NOMO-1 treated with dmso at 0.1 percent for 144 hours (cell line): Measurements from ENCODE around the gene PRKCB.
"Not testable (repeated sequence)": the region's sequence is repeated elsewhere in the genome, so short reads cannot be mapped to it uniquely, and the experiment has no call there.

ENCODE experiments used
- DNase-seq: peaks from one replicate; lab custom pipeline; 2025; ENCODE audit not compliant: unreplicated experiment; lab: John Stamatoyannopoulos, UW

PRKCB gene

DNA sequence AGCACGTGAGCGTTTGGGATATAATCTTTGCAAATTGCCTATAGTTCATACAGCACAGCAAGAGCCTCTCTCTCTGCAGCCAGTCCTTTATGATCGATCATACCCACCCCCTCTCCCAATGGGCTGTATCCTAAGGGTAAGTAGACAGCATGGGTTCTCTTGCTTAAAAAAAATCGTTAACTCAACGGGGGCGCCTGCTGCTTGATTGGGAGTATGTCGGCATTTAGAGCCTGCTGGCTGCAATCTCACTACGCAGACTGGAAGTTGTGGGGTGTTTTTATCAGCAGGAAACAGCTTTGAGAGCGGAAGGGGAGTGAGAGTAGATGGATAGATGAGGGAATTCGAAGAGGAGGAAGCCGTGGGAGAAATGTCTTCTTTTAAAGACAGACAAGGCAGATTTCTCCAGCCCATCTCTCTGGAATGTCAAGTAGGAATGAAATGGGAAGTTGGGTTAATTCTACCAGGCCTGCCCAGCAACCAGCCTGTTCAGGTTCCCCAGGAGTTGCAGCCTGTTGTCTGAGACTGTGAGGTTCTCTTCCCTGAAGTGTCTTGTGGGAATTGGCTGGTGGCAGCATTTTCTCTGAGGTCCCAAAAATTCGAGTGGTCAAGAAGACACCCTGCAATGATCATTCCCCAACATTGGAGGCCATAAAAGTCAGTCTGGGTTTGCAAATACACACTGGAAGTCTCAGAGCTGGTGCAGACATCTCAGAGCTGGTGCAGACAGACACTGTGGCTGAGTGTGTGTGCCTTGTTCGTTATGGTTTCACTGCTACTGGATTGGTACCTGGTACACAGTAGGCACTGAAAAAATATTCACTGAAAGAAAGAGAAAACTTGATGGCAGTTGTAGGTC, 65.6 kb downstream of the PRKCB start:
- no peak for DNase-seq

DNA sequence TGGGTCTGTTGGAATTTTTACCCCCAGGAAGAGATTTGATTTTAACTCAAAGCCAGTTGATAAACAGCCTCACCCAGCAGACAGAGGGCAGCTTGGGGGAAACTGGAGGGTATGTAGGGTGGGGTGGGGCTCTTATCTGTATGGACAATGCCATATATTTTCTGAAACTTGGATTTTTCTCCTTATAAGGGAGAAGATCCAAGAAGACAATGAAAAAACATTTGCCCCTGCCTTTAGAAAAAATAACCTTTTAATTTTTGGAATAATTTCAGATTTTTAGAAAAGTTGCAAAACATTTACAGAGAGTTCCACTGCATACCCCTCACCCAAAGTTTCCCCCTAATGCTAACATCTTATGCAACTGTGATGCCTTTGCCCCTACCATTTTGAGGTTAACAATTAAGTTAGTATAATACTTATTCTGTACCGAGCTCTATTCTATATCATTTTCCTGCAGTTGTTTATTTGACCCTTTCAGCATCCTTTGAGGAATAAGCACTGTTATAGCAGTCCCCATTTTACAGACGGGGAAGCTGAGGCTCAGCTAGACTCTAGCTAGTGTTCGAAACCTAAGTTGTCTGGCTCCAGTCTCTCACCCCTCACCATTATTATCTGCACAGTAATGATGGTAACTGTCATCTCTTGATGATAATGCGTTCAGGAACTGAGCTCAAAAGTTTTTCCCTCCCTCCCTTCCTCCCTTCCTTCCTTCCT, 66.4 kb downstream of the PRKCB start:
- no peak for DNase-seq

DNA sequence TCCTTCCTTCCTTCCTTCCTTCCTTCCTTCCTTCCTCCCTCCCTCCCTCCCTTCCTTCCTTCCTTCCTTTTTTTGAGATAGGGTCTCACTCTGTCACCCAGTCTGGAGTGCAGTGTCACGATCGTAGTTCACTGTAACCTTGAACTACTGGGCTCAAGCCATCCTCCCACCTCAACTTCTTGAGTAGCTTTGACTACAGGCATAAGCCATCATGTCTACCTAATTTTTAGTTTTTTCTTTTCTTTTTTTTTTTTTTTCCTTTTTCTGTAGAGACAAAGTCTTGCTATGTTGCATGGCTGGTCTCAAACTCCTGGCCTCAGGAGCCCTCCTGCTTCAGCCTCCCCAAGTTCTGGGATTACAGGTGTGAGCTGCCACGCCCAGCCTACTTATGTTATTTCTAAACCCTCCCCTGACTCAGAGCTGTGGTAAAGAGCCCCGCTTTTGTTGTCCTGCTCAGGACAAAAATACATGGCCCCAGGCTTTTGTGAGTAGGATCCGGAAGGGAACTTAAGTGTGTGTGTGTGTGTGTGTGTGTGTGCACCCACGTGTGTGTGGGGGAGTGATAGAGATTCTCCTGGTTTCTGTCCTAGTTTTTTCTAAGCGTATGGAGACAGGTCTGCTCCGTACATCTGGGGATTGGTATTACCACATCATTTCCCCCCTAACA, 67.1 kb downstream of the PRKCB start:
- no peak for DNase-seq

DNA sequence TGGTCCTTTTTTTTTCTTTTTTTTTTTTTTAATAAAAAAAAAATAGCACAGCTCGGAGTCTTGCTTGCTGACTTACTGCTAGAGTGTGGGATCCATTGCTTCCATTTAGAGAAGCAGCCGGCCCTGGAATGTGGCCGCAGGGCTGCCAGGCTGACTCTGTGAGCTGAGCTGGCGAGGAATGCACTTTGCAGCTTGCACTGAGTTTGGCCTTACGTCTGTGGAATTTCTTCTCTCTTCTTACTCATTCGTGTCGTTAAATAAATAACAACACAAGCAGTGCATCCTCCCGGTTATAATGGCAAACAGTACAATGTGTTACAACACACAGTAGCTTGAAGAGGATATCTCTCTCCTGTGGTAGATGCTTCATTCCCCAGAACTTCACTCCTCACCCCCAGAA, 69.2 kb downstream of the PRKCB start:
- no peak for DNase-seq

DNA sequence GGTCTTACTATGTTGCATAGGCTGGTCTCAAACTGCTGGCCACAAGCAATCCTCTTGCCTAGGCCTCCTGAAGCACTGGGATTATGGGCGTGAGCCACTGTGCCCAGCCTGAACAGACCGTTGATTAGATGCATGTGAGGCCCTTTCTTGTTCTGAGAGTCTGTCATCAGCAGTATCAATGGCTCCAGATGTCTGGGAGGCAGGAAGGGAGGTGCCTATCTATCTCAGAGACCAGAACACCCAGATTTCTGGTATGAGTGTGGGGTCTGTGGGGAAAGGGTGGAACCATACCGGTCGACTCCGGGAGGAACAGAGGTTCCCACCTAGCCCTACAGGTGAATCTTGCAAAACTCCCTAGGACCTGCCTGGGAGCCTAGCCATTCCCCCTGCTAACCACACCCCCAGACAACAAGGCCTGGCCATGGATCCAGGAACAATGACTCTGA, 71.7 kb downstream of the PRKCB start:
- no peak for DNase-seq

DNA sequence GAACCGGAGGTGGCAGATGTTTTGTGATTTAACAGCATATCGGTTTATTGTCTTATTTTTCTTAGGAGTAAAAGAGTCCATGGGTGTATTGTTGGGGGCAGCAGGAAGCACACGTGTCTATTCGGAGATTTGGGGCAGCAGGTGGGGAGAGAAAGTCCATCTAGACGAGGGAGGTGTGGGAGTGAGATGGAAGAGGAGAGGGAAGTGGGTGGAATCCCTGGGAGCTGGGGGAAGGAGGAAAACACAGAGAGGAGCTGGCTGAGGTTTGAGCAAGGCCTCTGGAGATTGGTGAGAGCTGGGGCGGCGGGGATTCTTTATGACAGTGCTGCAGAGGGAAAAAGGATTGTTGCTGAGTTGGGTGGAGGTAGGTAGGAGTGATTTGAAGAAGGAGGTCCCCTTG, 72.1 kb downstream of the PRKCB start:
- no peak for DNase-seq

DNA sequence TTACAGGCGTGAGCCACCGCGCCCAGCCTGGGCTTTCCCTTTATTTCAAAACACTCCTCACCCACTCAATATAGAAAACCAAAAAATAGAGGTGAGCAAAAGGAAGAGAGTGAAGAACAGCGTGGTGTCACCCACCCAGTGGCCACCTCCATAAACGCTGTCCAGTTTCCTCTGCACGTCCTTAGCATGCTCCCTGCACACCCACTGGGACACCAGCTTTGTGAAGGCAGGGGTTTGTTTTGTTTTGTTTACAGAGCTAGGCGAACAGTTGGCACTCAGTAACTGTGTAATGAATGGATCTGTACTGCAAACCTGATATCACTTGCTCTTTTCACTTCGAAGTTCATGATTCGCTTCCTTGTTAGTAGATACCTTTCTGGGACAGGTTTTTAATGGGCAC, 73.0 kb downstream of the PRKCB start:
- DNase-seq, result no peak

DNA sequence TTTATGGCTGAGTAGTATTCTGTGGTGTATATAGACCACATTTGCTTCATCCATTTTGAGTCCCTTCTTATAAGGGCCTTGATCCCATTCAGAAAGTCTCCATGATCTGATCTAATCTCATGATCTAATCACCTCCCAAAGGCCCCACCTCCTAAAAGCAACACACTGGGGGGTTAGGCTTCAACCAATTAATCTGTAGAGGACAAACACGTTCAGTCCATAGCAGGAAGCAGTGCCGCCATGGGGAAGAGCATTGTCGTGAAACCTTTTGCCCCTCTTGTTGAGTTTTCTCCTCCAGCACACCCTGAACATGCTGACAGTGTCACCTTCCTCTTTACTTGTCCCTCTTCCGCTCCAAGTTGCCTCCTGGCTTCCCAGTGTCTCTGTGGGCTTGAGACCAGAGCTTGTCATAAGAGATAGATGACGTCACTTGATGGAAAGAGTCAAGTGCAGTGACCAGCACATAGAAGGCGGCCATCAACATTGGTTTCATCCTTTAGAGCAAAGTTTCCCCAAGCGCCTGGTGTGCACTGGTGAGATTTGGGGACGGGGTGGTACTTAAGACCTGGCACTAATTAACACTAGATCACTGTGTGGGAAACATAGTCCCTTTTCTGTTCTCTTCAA, 74.1 kb downstream of the PRKCB start:
- DNase-seq, result no peak

DNA sequence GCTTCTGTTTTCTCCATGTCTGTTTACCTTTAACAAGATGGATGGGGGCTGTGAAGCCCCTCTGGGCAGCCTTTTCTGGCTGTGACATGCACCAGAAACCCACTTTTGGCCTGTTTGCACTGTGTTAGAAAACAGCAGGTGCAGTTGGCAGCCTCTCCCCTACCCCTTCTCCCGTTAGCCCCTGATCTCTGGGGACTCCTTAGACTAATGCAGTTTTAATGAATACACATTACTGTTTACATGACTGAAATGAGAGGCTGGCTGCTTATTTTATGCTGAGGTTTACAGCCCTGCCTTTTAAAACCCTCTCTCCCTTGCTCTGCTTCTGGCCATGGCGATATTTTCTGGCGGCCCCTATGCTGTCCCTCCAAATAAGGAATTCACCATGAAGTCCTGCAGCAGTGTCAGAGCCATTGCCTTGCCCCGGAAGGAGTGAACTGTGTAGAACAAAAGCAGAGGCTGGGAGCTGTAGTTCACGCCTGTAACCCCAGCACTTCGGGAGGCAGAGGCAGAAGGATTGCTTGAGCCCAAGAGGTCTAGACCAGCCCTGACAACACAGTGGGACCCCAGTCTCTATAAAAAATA, 79.3 kb downstream of the PRKCB start:
- no peak for DNase-seq

DNA sequence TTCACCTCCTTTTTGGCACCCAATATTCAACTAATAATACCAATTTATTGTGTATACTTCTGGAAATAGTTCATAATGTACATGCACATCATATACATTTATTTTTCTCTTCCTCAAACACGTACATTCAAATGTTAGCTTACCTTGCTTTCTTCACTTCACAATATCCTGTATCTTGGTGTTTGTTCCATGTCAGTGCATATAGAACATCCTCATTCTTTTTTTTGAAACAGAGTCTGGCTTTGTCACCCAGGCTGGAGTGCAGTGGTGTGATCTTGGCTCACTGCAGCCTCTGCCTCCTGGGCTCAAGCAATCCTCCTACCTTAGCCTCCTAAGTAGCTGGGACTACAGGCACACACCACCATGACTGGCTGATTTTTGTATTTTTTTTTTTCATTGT, 80.8 kb downstream of the PRKCB start:
- DNase-seq, result not testable (repeated sequence)

DNA sequence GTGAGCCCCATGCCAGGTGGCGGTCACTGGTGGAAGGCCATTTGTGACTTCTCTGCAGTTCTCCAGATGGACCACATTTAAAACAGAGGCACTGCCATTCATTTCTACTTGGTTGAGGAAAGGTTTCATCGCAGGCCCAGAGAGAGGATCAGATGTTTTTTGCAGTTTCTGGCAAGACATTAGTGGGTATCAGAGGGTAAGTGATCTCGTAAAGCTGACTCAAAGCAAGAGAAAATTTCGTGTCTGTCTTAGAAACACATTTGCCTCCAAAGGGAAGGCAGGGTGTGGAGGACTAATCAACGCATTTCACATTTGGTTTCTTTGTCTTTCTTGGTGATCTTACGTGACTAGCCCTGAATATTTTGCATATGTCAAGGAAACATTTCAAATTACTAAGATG, 81.8 kb downstream of the PRKCB start:
- no peak for DNase-seq

DNA sequence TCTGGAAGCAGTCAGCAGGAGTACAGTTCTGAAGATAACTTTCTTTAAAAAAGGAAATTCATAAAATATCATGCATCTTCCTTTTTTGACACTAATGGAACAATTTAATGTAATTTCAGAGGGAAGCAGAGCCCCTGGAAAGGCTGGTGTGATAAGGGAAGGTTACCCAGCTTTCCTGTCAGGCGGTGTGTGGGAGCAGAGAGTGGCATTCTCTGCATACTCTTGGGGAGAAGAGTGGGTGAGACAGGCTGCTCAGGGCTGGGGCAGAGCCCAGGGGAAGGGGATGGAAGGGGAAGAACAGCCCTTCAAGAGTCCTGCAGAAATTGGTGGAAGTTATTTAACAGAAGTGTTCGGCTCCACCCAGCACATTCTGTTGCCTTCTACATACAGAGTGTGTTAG, 84.7 kb downstream of the PRKCB start:
- DNase-seq, result no peak

DNA sequence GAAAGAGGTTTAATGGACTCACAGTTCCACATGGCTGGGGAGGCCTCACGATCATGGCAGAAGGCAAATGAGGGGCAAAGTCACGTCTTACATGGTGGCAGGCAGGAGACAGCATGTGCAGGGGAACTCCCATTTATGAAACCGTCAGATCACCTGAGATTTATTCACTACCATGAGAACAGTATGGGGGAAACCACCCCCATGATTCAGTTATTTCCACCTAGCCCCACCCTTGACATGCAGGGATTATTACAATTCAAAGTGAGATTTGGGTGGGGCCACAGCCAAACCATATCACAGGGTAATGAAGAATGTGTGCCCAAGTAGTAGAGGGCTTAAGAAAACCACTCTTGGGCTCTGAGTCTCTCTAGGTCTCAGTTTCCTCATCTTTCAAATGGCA, 85.1 kb downstream of the PRKCB start:
- DNase-seq, result no peak

DNA sequence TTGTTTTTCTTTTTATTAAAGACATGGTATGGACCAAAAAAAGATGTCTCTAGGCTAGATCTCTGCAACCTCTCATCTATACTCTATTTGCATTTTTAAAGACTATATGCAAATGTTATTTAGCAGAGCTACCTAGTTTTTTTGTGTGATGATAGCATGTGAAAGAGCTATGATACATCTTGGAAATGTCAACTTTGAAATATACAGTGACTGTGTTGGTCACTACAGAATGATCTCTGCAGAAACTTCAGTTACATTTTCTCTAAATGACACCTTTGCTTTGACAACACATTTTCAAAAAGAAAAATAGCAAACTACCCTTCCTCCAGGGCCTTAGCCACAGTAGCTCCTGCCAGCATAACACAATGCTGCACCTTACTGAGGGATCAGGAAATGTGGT, 86.6 kb downstream of the PRKCB start:
- no peak for DNase-seq

DNA sequence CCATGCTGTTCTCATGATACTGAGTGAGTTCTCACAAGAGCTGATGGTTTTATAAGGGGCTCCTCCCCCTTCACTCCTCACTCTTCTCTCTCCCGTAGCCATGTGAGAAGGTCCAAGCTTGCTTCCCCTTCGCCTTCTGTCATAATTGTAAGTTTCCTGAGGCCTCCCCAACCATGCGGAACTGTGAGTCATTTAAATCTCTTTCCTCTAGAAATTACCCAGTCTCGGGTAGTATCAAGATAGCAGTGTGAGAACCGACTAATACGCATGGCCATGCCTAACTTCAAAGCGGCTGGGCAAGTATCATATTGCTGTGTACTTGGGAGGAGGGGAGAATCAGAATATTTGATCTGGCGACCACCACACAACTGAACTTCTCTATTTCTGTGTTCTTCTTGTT, 88.3 kb downstream of the PRKCB start:
- peak; percentile 53 for DNase-seq

DNA sequence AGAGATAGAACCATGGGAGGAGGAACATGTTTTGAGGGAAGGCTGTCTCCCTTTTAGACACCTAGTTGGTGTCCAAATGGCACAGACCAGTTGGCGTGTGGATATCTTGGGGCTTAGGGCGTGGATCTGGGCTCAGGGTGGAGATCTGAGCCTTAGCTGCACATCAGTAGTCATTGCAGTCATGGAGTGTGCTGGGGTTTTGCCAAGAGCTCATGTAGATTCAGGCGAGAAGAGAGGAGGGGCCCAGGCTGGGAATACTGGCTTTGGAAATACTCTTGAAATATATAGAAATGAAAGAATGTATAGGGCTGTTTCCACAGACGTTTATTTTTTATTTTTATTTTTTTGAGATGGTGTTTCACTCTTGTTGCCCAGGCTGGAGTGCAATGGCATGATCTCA, 92.0 kb downstream of the PRKCB start:
- DNase-seq, result no peak

DNA sequence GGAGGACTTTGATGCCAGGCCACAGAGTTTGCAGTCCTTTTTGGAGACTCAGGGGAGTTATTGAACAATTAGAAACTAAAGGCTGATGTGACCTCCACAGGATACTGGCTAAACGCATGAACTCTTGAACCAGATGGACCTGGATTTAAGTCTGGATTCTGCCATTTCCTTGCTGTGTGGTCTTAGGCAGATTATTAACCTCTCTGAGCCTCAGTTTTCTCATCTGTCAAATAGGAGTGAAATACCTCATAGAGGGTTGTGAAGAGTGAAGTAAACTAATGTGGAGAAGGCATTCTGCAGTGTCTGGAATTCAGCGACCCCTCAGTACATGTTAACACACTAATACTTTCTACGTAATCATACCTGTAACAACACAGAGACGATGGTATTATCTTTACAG, 93.5 kb downstream of the PRKCB start:
- no peak for DNase-seq

DNA sequence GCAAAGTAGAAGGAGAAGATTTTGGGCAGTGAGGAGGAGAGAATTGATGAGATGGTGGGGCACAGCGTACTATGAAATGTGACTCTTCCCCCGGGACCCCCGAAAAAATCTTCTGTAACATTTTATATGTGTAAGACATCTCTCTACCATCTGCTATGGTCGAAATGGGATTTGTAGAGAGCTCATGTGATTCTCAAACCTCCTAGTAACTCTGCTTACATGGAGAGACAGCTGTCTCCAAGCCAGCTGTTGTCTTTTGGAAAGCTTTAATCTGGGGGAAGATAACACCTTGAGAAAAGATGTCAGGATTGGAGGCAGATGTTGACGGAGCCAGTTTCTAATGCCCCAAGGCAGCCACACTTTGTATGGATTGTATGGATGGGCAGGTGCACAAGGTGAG, 94.1 kb downstream of the PRKCB start:
- DNase-seq, result no peak

DNA sequence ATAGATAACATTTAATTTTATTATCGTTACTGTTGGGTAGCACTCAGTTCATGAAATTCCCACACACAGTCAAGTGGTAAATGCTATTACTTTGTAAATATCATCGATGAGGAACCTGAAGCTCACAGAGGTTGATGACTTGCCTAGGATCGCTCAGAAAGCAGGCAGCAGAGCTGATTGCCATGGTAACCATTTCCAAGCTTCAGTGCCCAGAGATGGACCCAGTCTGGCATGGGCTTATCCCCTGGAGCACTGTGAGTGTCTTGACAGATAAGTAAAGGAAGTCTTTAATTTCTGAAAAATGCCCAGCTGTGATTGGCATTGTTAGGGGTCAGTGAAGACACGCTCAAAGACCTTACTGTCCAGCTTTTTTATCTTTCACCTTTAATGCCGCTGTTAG, 95.0 kb downstream of the PRKCB start:
- no peak for DNase-seq

DNA sequence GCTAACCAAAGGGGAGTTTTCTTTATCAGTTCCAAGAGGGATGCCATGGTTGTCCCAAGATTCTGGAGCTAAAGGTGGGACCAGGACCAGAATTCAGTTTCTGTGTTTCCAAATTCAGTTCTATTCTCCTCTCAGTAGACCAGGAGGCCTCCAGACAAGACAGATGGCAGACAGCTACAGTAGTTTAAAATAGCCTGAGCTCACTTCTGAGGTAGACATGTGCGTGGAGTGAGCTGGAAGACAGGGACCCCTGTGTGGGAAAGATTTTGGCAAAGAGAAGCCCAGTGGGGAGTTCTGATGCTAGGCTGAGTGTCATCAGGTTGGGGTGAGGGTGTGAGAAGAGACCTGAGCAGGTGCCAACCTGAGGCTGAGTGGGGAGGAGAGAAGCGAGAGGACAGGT, 95.4 kb downstream of the PRKCB start:
- no peak for DNase-seq

DNA sequence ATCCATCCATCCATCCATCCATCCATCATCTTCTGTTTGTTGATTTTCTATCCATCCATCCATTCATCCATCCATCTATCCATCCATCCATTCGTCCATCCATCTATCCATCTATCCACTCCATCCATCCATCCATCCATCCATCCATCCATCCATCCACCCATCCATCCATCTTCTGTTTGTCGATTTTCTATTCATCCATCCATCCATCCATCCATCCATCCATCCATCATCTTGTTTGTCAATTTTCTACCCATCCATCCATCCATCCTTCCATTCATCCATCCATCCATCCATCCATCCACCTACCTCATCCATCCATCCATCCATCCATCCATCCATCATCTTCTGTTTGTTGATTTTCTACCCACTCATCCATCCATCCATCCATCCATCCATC, 97.9 kb downstream of the PRKCB start:
- not testable (repeated sequence) for DNase-seq
